Endothelial cell of umbilical vein (primary cell): ENCODE data around the gene ITGA11. TPM values are rescaled to one million over a fixed set of nuclear protein-coding genes. Genes with fewer than 3 reads are reported as not detected.

Experiments
- BruUV-seq: library from RNA; stranded (reverse); fragments of 400-500 nt; replicated peaks from 2 replicates; lab custom pipeline; 2021; lab: Mats Ljungman, UMichigan
- CTCF ChIA-PET: fragments of 300-600, 350-600 bp; sonication (Branson Sonifier 250); formaldehyde crosslinking; loops from one replicate; lab custom pipeline; 2021; ENCODE audit warnings: antibody characterized with exemption, inconsistent platforms; lab: Charles Lee
- POLR2A ChIA-PET: fragments of 300-600, 350-600 bp; sonication (Branson Sonifier 250); formaldehyde crosslinking; loops from one replicate; lab custom pipeline; 2021; ENCODE audit warnings: antibody characterized with exemption, inconsistent platforms; lab: Charles Lee
- DNase-seq: peaks from one replicate; pipeline ENCODE4 v3.0.0-alpha.2; 2011; ENCODE audit warnings: low read depth, low spot score
- FAIRE-seq: peaks from 2 replicates; lab custom pipeline; 2011; peaks lifted over from hg19 to GRCh38; lab: Jason Lieb, UNC
- H2AFZ ChIP-seq: 2 replicates; pipeline ENCODE4 v1.6.0; 2012; ENCODE audit warnings: low read depth, low read length, control low read depth, inconsistent platforms
- H3K27ac ChIP-seq: 2 replicates; pipeline ENCODE4 v1.5.1; 2011; ENCODE audit warnings: low read depth, mild to moderate bottlenecking, control low read depth, low read length, moderate library complexity; ENCODE audit not compliant: insufficient read depth
- H3K27me3 ChIP-seq, 2 experiments: 2 replicates each; pipeline versions ENCODE4 v1.6.0 to v1.6.1; 2011; ENCODE audit warnings: low read length in 2 of 2, mixed read lengths in 1 of 2; ENCODE audit not compliant: control insufficient read depth in 2 of 2, insufficient read depth in 2 of 2
- H3K36me3 ChIP-seq, 2 experiments: 2 replicates in 1 of 2; 3 replicates in 1 of 2; pipeline ENCODE4 v1.5.1; 2011; ENCODE audit warnings: low read length in 2 of 2, mild to moderate bottlenecking in 1 of 2, moderate library complexity in 1 of 2; ENCODE audit not compliant: control insufficient read depth in 2 of 2, insufficient read depth in 2 of 2; ENCODE audit errors: extremely low read depth in 1 of 2
- H3K4me1 ChIP-seq: 3 replicates; pipeline ENCODE4 v1.5.1; 2011; ENCODE audit warnings: mild to moderate bottlenecking, low read length; ENCODE audit not compliant: control insufficient read depth, insufficient read depth; ENCODE audit errors: extremely low read depth
- H3K4me2 ChIP-seq: 2 replicates; pipeline ENCODE4 v1.6.1; 2011; ENCODE audit warnings: low read length, control low read depth, mixed read lengths; ENCODE audit not compliant: insufficient read depth
- H3K4me3 ChIP-seq, 3 experiments: fragments of 200-600 bp in 1 of 3; sonication (generic), shearing (Covaris generic) in 1 of 3; replicated peaks in 1 of 3; 2 replicates each; pipeline ENCODE4 v1.5.1; 2011 to 2016; ENCODE audit warnings: control low read depth in 3 of 3, low read length in 3 of 3, mild to moderate bottlenecking in 2 of 3, inconsistent platforms in 1 of 3, low read depth in 1 of 3, moderate library complexity in 1 of 3; ENCODE audit not compliant: insufficient read depth in 1 of 3
- H3K79me2 ChIP-seq: 2 replicates; pipeline ENCODE4 v1.6.0; 2012; ENCODE audit warnings: low read length, inconsistent platforms; ENCODE audit not compliant: control insufficient read depth, insufficient read depth
- H3K9ac ChIP-seq: replicated peaks from 2 replicates; pipeline ENCODE3; 2011; ENCODE audit warnings: low read length, control low read depth; ENCODE audit not compliant: insufficient read depth; ENCODE audit errors: extremely low read depth
- H3K9me1 ChIP-seq: replicated peaks from 3 replicates; pipeline ENCODE4 v1.6.0; 2011; ENCODE audit warnings: mild to moderate bottlenecking, low read length; ENCODE audit not compliant: control insufficient read depth, insufficient read depth; ENCODE audit errors: extremely low read depth
- H3K9me3 ChIP-seq: replicated peaks from 2 replicates; pipeline ENCODE4 v1.5.1; 2012; ENCODE audit warnings: low read length, inconsistent platforms; ENCODE audit not compliant: control insufficient read depth, insufficient read depth
- H4K20me1 ChIP-seq: replicated peaks from 2 replicates; pipeline ENCODE3; 2011; ENCODE audit warnings: mild to moderate bottlenecking, low read length; ENCODE audit not compliant: control insufficient read depth, insufficient read depth; ENCODE audit errors: extremely low read depth
- EZH2 ChIP-seq: IDR thresholded peaks from 2 replicates; pipeline ENCODE4 v1.6.1; 2012; ENCODE audit warnings: borderline replicate concordance, low read depth, mild to moderate bottlenecking, moderate library complexity, low read length, inconsistent platforms; ENCODE audit not compliant: severe bottlenecking
- FOS ChIP-seq: IDR thresholded peaks from 2 replicates; pipeline ENCODE4 v1.6.1; 2011; ENCODE audit warnings: mild to moderate bottlenecking, low read length, moderate library complexity, borderline replicate concordance; ENCODE audit not compliant: insufficient read depth
- GATA2 ChIP-seq: IDR thresholded peaks from 2 replicates; pipeline ENCODE4 v1.7.0; 2011; ENCODE audit warnings: low read depth, mild to moderate bottlenecking, moderate library complexity, mixed read lengths, low read length; ENCODE audit not compliant: insufficient read length, insufficient read depth
- JUN ChIP-seq: IDR thresholded peaks from 2 replicates; pipeline ENCODE4 v1.6.1; 2011; ENCODE audit warnings: borderline replicate concordance, low read depth; ENCODE audit not compliant: insufficient read length, insufficient read depth
- MYC ChIP-seq: IDR thresholded peaks from one replicate; pipeline ENCODE4 v1.6.1; 2011; ENCODE audit warnings: mild to moderate bottlenecking, low read depth, low read length
- POLR2A ChIP-seq: IDR thresholded peaks from 2 replicates; pipeline ENCODE4 v1.6.1; 2012; ENCODE audit warnings: low read depth, mild to moderate bottlenecking, control low read depth, low read length
- POLR2AphosphoS5 ChIP-seq: IDR thresholded peaks from 2 replicates; pipeline ENCODE4 v1.6.1; 2012; ENCODE audit warnings: low read depth, mild to moderate bottlenecking, control low read depth, low read length, moderate library complexity; ENCODE audit not compliant: insufficient read depth
- dilution Hi-C: fragments of 300-500 bp; cut with MboI; formaldehyde crosslinking; loops from one replicate; pipeline ENCODE4 v1.15.0; 2019; ENCODE audit warnings: low sequenced_read_pairs; ENCODE audit not compliant: extremely low pct_ligation_motif_present
- intact Hi-C: fragments of 100-400 bp; cut with micrococcal nuclease; formaldehyde crosslinking; loops from one replicate; pipeline ENCODE4 v1.10.0; 2022
- polyA plus RNA-seq, 4 experiments: library from polyadenylated mRNA; depleted of rRNA in 3 of 4; stranded (reverse) in 3 of 4; unstranded in 1 of 4; fragments of >200 nt; gene quantifications; 2 replicates each; pipeline versions ENCODE4 v1.2.1 to v1.2.3, GENCODE V29; 2011 to 2012; ENCODE audit warnings: missing spikeins in 1 of 4
- total RNA-seq: library from RNA; stranded (reverse); gene quantifications from 2 replicates; pipeline ENCODE4 v1.2.3, GENCODE V29; 2021
- TF ChIP-seq, protein P1 (sequence below): IDR thresholded peaks from 2 replicates; pipeline ENCODE4 v1.6.1; 2011; ENCODE audit not compliant: insufficient read depth, insufficient read length
- TF ChIP-seq, protein P2 (sequence below), 2 donors: IDR thresholded peaks; 1 replicate in 1 of 2; 2 replicates in 1 of 2; pipeline ENCODE4 v1.5.1; 2011; ENCODE audit warnings: low read length in 2 of 2, mild to moderate bottlenecking in 2 of 2, moderate library complexity in 2 of 2, control low read depth in 1 of 2, inconsistent platforms in 1 of 2, low read depth in 1 of 2; ENCODE audit not compliant: insufficient read depth in 1 of 2; ENCODE audit errors: extremely low read depth in 1 of 2

The ITGA11 gene
- total and polyA plus RNA-seq, 2 donors (not counting 3 experiments of a cell fraction or from before 2014, with no cell fraction given): 0.18 to 1.0 TPM

DNA sequence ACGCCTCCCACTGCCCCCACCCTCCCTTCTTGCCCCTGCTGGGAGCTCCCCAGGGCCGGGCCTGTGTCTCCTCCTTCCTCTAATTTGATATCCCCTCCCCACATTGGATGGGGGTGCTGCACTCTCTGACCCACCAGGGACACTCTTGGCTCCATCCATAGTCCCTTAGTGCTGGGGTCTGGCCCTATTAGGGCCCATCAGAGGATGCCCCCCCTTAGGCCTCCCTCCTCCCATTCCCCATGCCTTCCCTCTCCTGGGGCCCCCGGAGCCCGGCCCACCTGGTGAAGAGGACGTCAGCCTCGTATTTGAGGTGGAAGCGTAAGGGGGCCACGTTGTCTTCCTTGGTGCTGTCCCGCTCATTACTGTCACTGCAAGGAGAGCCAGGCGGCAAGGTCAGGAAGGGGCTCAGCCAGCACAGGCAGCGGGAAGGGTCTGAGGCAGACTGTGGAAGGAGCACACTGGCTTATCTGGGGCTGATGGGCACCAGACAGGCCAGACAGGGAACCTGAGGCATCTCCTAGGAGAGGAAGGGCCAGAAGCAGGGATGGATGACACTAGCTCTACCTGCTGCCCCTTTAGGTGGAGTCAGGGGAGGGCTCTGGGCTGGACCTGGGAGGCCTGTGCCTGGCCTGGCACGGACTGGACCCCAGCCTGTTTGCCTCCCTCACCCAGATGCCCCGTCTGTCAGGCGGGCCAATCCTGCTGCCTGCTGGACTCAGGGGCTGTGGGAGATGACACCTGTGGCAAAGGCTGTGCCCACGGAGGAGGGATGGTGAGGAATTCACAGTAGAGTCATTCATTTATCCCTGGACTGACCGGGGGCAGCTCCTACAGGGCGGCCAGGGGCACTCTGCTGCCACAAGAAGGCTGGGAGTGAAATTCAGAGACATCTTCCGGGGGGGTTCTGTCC lies 118.2 kb downstream of the ITGA11 start:
- no peak overlapping the region for H3K9ac ChIP-seq
- BruUV-seq: no TSS peak
- H3K27me3 ChIP-seq: no peaks in the 10 kb centered on the region
- H3K79me2 ChIP-seq: no peaks in the 10 kb centered on the region
- dilution Hi-C loops: no loop called here
- POLR2A ChIA-PET: no interaction called here
- no peak for DNase-seq
- no peaks in the 10 kb centered on the region for H4K20me1 ChIP-seq
- H3K4me2 ChIP-seq: no peak overlapping the region
- no peak overlapping the region for H2AFZ ChIP-seq
- CTCF ChIA-PET: interaction anchor here (0.9 to 2.6 kb wide), 3 partner anchors 38 to 61 kb away, joined by 3 to 8 read pairs (median 3); no protein-coding TSS in a partner anchor
- H3K9me3 ChIP-seq: no peaks in the 10 kb centered on the region
- intact Hi-C loops: no loop called here
- no peaks in the 10 kb centered on the region for H3K9me1 ChIP-seq
- H3K4me3 ChIP-seq: no peak overlapping the region
- no peak for TF ChIP-seq POLR2AphosphoS5
- no peak for FAIRE-seq
- no peaks in the 10 kb centered on the region for H3K36me3 ChIP-seq
- no peak overlapping the region for H3K27ac ChIP-seq
- H3K4me1 ChIP-seq: peaks cover 6% of the 10 kb centered on the region

DNA sequence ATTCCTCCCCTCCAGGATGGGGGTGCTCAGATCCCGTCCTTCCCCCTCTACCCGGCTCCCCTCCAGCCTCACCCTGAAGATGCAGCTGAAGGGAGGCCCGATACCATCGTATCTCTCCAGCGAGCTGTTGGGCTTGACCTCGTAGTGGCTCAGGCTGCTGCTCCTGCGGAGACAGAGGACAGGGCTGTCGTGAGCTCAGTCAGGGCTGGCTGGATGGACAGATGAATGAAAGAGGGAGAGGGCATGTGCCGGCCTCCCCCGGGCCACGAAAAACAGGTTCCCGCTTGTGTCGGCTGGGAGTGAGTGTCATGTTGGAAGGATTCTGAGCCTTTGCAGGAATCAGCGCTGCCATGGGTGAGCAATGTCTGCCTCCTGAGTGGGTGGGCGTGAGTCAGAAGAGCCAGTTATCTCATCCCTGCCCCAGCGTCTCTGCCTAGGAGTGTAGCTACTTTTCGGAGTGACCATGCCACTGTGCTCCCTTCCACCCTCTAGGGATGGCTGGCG lies 119.2 kb downstream of the ITGA11 start:
- no TSS peak for BruUV-seq
- no peaks in the 10 kb centered on the region for H3K36me3 ChIP-seq
- H2AFZ ChIP-seq: no peak overlapping the region
- ChIA-PET POLR2A (no interaction called here), CTCF (interaction anchor here (0.9 to 1.1 kb wide), 3 partner anchors 61 to 361 kb away, joined by 3 read pairs; no protein-coding TSS in a partner anchor)
- no peak overlapping the region for H3K4me2 ChIP-seq
- no peaks in the 10 kb centered on the region for H3K79me2 ChIP-seq
- no peaks in the 10 kb centered on the region for H4K20me1 ChIP-seq
- FAIRE-seq (no peak), DNase-seq (no peak)
- H3K27me3 ChIP-seq: no peaks in the 10 kb centered on the region
- intact Hi-C loops (no loop called here), dilution Hi-C loops (no loop called here)
- no peaks in the 10 kb centered on the region for H3K9me3 ChIP-seq
- no peak overlapping the region for H3K4me3 ChIP-seq
- H3K9ac ChIP-seq: no peak overlapping the region
- H3K9me1 ChIP-seq: no peaks in the 10 kb centered on the region
- no peak overlapping the region for H3K27ac ChIP-seq
- peaks cover 6% of the 10 kb centered on the region for H3K4me1 ChIP-seq
- no peak for TF ChIP-seq POLR2AphosphoS5
- no peak for TF ChIP-seq MYC
- TF ChIP-seq, protein P1, sequence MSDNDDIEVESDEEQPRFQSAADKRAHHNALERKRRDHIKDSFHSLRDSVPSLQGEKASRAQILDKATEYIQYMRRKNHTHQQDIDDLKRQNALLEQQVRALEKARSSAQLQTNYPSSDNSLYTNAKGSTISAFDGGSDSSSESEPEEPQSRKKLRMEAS: no peak
- TF ChIP-seq, protein P2, sequence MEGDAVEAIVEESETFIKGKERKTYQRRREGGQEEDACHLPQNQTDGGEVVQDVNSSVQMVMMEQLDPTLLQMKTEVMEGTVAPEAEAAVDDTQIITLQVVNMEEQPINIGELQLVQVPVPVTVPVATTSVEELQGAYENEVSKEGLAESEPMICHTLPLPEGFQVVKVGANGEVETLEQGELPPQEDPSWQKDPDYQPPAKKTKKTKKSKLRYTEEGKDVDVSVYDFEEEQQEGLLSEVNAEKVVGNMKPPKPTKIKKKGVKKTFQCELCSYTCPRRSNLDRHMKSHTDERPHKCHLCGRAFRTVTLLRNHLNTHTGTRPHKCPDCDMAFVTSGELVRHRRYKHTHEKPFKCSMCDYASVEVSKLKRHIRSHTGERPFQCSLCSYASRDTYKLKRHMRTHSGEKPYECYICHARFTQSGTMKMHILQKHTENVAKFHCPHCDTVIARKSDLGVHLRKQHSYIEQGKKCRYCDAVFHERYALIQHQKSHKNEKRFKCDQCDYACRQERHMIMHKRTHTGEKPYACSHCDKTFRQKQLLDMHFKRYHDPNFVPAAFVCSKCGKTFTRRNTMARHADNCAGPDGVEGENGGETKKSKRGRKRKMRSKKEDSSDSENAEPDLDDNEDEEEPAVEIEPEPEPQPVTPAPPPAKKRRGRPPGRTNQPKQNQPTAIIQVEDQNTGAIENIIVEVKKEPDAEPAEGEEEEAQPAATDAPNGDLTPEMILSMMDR (IDR thresholded peaks at IDR 0.05; ENCODE audit: extremely low read depth in 1 of 2, insufficient read depth in 1 of 2, low read depth in 1 of 2, low read length in 2 of 2): no peak
- TF ChIP-seq POLR2A: no peak
- no peak for TF ChIP-seq JUN
- TF ChIP-seq GATA2: no peak
- TF ChIP-seq FOS: no peak
- TF ChIP-seq EZH2: no peak
